ENCODE results near the gene PALLD.

The PALLD gene

GRCh38 chr4:168712316-168712890 is 215.6 kb downstream of the PALLD start:
- Histone ChIP-seq H3K4me1 (peaks cover 23 to 71% (median 40%) of the 10 kb centered on the region in 10 experiments), H3K27me3 (no peaks in the 10 kb centered on the region), H3K36me3 (no peaks in the 10 kb centered on the region), H4K20me1 (no peaks in the 10 kb centered on the region), H3K9me3 (replicated peaks in 1 of 11) (0 out of 22 replicates have a peak, but pooled peaks cover 0 to 8% (median 0%) of the 10 kb centered on the region in 11 experiments), H3K4me2 (peak overlapping the region; percentile 43 to 84 (median 70)), H3K9ac (peak overlapping the region in 8 of 11 experiments; percentile 5 to 65 (median 42); a peak in 11 of 22 replicates), H3K27ac (peak overlapping the region in 9 of 11 experiments; percentile 43 to 87 (median 69); a peak in 18 of 22 replicates), H3K4me3 (peak overlapping the region in 4 of 10 experiments; percentile 16 to 52 (median 44); a peak in 6 of 20 replicates)
- TF ChIP-seq Cebpa-rat (IDR thresholded peaks at IDR 0.05): no peak

GRCh38 chr4:168713253-168713652 is 216.4 kb downstream of the PALLD start:
- TF ChIP-seq Cebpa-rat (IDR thresholded peaks at IDR 0.05): no peak
- peak overlapping the region in 2 of 11 experiments; percentile 22 to 61; a peak in 2 of 22 replicates for H3K9ac ChIP-seq
- H3K4me2 ChIP-seq: peak overlapping the region in 8 of 11 experiments; percentile 43 to 84 (median 72); a peak in 13 of 22 replicates
- H3K27me3 ChIP-seq: no peaks in the 10 kb centered on the region
- no peaks in the 10 kb centered on the region for H3K36me3 ChIP-seq
- peaks cover 23 to 78% (median 40%) of the 10 kb centered on the region in 10 experiments for H3K4me1 ChIP-seq
- H3K4me3 ChIP-seq: peak overlapping the region in 2 of 10 experiments; percentile 45 to 52; a peak in 4 of 20 replicates
- H4K20me1 ChIP-seq: no peaks in the 10 kb centered on the region
- peak overlapping the region in 5 of 11 experiments; percentile 67 to 87 (median 71); a peak in 6 of 22 replicates for H3K27ac ChIP-seq
- 0 out of 22 replicates have a peak, but pooled peaks cover 0 to 8% (median 0%) of the 10 kb centered on the region in 11 experiments for H3K9me3 ChIP-seq (replicated peaks in 1 of 11)

- H3K4me2 ChIP-seq: peak overlapping the region in 6 of 11 experiments; percentile 24 to 56 (median 42); a peak in 11 of 22 replicates
- H3K36me3 ChIP-seq: no peaks in the 10 kb centered on the region
- no peaks in the 10 kb centered on the region for H3K27me3 ChIP-seq
- TF ChIP-seq Cebpa-rat (IDR thresholded peaks at IDR 0.05): no peak
- no peak overlapping the region for H3K9ac ChIP-seq
- no peaks in the 10 kb centered on the region for H4K20me1 ChIP-seq
- no peak overlapping the region for H3K4me3 ChIP-seq
- H3K9me3 ChIP-seq (replicated peaks in 1 of 11): peaks cover 0 to 16% (median 0%) of the 10 kb centered on the region in 11 experiments; a peak in 4 of 22 replicates
- peaks cover 18 to 80% (median 36%) of the 10 kb centered on the region in 10 experiments for H3K4me1 ChIP-seq
- peak overlapping the region in 3 of 11 experiments; percentile 7 to 28 (median 25); a peak in 3 of 22 replicates for H3K27ac ChIP-seq
Measured at GRCh38 chr4:168715896-168716295, 219.0 kb downstream of the PALLD start.

- Histone ChIP-seq H3K27ac (peak overlapping the region in 3 of 11 experiments; percentile 0 to 19 (median 1); a peak in 3 of 22 replicates), H3K9me3 (replicated peaks in 1 of 11) (peaks cover 0 to 16% (median 0%) of the 10 kb centered on the region in 11 experiments; a peak in 4 of 22 replicates), H3K27me3 (no peaks in the 10 kb centered on the region), H3K4me3 (no peak overlapping the region), H3K4me2 (peak overlapping the region in 6 of 11 experiments; percentile 24 to 56 (median 42); a peak in 8 of 22 replicates), H3K9ac (no peak overlapping the region), H3K4me1 (peaks cover 12 to 75% (median 30%) of the 10 kb centered on the region in 10 experiments), H3K36me3 (no peaks in the 10 kb centered on the region), H4K20me1 (no peaks in the 10 kb centered on the region)
- TF ChIP-seq Cebpa-rat (IDR thresholded peaks at IDR 0.05): no peak
Measured at GRCh38 chr4:168716406-168717129, 219.7 kb downstream of the PALLD start.

DNA sequence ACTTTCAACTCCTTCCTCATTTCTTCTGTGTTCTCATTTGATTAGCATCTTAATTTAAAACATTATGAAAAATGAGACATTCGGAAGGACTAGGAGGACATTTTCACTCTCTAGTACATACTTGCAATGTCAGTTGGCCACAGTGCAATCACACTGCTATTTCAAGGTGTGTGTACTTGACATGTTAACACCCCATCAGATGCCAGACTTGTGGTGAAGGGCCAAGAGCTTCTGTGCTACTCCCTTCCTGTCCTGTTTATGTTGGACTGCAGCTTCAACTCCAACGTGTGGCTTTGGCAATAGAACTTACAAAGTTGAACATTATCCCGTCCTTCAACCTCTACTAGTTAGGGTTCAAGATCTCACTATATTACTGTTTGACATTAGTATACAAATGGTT is 221.0 kb downstream of the PALLD start:
- H3K9me3 ChIP-seq (replicated peaks in 1 of 11): peaks cover 0 to 16% (median 0%) of the 10 kb centered on the region in 11 experiments; a peak in 4 of 22 replicates
- peaks cover 0 to 75% (median 24%) of the 10 kb centered on the region in 10 experiments; a peak in 13 of 20 replicates for H3K4me1 ChIP-seq
- no peak overlapping the region for H3K9ac ChIP-seq
- H3K4me2 ChIP-seq: peak overlapping the region in 1 of 11 experiments; percentile 10; a peak in 1 of 22 replicates
- H3K27me3 ChIP-seq: no peaks in the 10 kb centered on the region
- no peak overlapping the region for H3K4me3 ChIP-seq
- H3K36me3 ChIP-seq: no peaks in the 10 kb centered on the region
- H4K20me1 ChIP-seq: no peaks in the 10 kb centered on the region
- TF ChIP-seq Cebpa-rat (IDR thresholded peaks at IDR 0.05): no peak
- no peak overlapping the region for H3K27ac ChIP-seq

DNA sequence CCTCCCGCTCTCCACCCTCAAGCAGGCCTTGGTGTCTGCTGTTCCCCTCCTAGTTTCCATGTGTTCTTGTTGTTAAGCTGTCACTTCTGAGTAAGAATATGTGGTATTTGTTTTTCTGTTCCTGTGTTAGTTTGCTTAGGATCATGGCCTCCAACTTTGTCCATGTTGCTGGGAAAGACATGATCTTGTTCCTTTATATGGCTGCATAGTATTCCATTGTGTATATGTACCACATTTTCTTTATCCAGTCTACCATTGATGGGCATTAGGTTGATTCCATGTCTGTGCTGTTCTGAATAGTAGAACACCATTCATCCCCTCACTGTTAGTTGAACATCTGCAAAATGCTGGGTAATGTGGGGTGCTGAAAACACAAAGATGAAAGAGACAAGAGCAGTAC is 222.9 kb downstream of the PALLD start:
- Histone ChIP-seq H3K4me2 (no peak overlapping the region; a peak in 1 of 22 replicates), H3K9ac (no peak overlapping the region)

DNA sequence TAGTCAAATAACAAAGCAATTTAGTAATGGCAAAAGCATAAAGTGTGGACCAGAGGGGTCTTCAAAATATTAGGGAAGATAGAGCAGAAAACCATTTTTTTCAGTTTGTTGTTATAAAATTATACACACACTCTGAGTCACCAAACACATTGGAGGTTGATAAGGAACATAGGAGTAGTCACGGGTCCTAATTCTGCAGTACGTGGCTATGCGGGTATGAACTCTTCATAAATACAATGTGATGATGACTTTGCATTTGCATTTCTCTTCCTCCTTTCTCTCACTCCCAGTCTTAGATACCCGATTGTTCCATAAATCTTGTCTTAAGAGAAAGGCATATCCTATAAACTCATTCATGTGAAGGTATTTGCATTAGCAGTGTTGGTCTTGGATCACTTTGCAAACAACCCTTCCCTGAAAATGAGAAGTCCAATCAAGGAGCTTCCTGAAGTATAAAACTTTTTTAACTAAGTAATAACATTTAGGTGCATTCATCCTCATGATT is 223.6 kb downstream of the PALLD start:
- peaks cover 0 to 10% (median 0%) of the 10 kb centered on the region in 11 experiments; a peak in 4 of 22 replicates for H3K9me3 ChIP-seq (replicated peaks in 1 of 11)
- no peaks in the 10 kb centered on the region for H4K20me1 ChIP-seq
- no peaks in the 10 kb centered on the region for H3K27me3 ChIP-seq
- peak overlapping the region in 2 of 11 experiments; percentile 4 to 16; a peak in 4 of 22 replicates for H3K4me2 ChIP-seq
- TF ChIP-seq Cebpa-rat (IDR thresholded peaks at IDR 0.05): no peak
- no peaks in the 10 kb centered on the region for H3K36me3 ChIP-seq
- H3K9ac ChIP-seq: no peak overlapping the region
- H3K4me3 ChIP-seq: no peak overlapping the region
- H3K27ac ChIP-seq: 0 out of 22 replicates have a peak overlapping the region, but pooled peaks of 1 of the 11 experiments have one; percentile 17
- peaks cover 0 to 75% (median 33%) of the 10 kb centered on the region in 10 experiments; a peak in 12 of 20 replicates for H3K4me1 ChIP-seq

More for the DNA sequence above, 222.9 kb downstream of the PALLD start:
- no peak overlapping the region for H3K4me3 ChIP-seq
- peaks cover 0 to 16% (median 0%) of the 10 kb centered on the region in 11 experiments; a peak in 4 of 22 replicates for H3K9me3 ChIP-seq (replicated peaks in 1 of 11)
- H3K36me3 ChIP-seq: no peaks in the 10 kb centered on the region
- no peak overlapping the region for H3K27ac ChIP-seq
- no peaks in the 10 kb centered on the region for H4K20me1 ChIP-seq
- H3K4me1 ChIP-seq: peaks cover 0 to 75% (median 32%) of the 10 kb centered on the region in 10 experiments; a peak in 12 of 20 replicates
- no peaks in the 10 kb centered on the region for H3K27me3 ChIP-seq
- no peak for TF ChIP-seq Cebpa-rat (IDR thresholded peaks at IDR 0.05)

DNA sequence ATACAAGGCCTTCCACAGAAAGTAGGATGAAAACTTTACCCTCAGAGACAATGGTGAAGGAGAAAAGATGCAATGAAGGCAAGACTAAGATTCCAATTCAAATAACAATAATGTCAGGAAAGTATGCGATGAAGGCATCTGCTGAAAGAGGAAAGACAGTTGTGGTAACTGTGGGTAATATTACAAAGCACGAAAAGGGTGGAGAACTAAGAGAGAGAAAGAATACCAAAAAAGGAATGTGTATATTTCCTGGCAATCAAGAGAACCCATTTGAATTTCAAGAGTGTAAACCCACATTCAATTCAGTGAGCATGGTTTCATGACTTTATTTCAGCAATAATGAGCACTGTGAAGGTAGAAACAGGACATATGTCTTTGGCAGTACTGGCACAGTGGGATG is 225.5 kb downstream of the PALLD start:
- no peak for TF ChIP-seq Cebpa-rat (IDR thresholded peaks at IDR 0.05)
- H3K9me3 ChIP-seq (replicated peaks in 1 of 11): peaks cover 6 to 16% (median 8%) of the 10 kb centered on the region in 11 experiments; a peak in 20 of 22 replicates
- H3K4me1 ChIP-seq: peaks cover 0 to 71% (median 30%) of the 10 kb centered on the region in 10 experiments; a peak in 12 of 20 replicates
- no peaks in the 10 kb centered on the region for H3K27me3 ChIP-seq
- no peaks in the 10 kb centered on the region for H3K36me3 ChIP-seq
- peak overlapping the region in 1 of 11 experiments; percentile 2; a peak in 2 of 22 replicates for H3K9ac ChIP-seq
- H4K20me1 ChIP-seq: no peaks in the 10 kb centered on the region
- H3K27ac ChIP-seq: peak overlapping the region in 4 of 11 experiments; percentile 43 to 73 (median 62); a peak in 8 of 22 replicates
- no peak overlapping the region for H3K4me3 ChIP-seq
- H3K4me2 ChIP-seq: peak overlapping the region in 7 of 11 experiments; percentile 10 to 76 (median 72); a peak in 12 of 22 replicates

All from BLaER1 treated with 17β-estradiol and CSF1 and Interleukin-3, amounts not matched to agents 10 nM and 100 nM (cell line).